ENCODE measurements around the gene MIB1.
A peak's percentile ranks its signal among the peaks of the same experiment; 100 is the strongest.

MIB1 gene

DNA sequence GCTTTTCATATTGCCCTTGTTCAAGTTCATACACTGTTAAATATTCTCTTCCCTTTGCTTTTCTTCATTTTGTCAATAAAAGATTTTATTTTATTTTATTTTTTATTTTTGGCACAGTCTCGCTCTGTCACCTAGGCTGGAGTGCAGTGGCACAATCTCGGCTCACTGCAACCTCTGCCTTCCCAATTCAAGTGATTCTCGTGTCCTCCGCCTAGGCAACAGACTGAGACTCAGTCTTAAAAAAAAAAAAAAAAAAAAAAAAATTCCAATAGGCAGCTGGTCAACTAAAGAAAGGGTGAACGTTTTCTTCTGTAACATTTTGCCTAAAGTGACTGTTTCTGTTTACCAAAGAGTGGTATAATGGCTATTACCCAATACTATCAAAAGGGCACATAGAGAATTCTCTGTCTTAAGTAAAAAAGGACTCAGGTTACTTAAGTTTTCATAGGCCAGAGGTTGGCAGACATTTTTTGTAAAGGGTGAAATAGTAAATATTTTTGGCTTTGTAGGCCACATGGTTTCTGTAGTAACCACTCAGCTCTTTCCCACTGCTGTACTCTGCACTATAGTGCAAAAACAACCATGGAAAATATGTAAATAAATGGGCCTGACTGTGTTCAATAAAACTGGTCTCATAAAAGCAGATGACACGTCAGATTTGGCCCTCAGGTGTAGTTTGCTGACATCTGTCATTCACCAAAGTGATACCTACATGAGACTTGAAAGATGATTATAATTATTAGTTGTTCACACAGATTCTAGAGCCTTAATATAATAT, 113.4 kb downstream of the MIB1 start:
- H3K4me3 Mint-ChIP-seq: no peak overlapping the region
- peaks cover 18 to 28% of the 10 kb centered on the region in 2 donors for H3K36me3 Mint-ChIP-seq
- H3K27ac Mint-ChIP-seq: no peak overlapping the region
- no peaks in the 10 kb centered on the region for H3K9me3 Mint-ChIP-seq
- DNase-seq: no peak
- no peaks in the 10 kb centered on the region for H3K27me3 Mint-ChIP-seq
- H3K4me1 Mint-ChIP-seq: peaks cover 7 to 21% of the 10 kb centered on the region in 2 donors
- no peak for ATAC-seq (replicated peaks)

DNA sequence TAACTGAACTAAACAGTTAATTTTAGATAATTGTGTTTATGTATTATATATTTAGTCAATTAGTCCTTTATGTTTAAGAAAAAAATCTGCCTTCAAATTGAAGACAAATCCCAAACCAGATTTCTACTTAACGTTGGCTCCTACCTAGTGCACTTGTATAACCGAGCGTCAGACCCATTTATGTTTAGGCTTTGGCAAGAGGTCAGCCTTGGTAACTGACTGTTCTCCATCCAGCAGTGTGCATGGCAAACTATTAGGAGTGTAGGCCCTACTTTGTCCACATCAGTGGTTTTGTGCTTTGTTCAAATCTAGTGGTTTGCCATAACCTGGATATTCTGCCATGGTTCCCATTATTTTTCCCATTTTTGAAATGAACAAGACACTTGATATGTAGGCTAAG, 114.8 kb downstream of the MIB1 start:
- H3K9me3 Mint-ChIP-seq: no peaks in the 10 kb centered on the region
- H3K27me3 Mint-ChIP-seq: no peaks in the 10 kb centered on the region
- DNase-seq (no peak), ATAC-seq (replicated peaks) (no peak)
- peaks cover 7 to 21% of the 10 kb centered on the region in 2 donors for H3K4me1 Mint-ChIP-seq
- no peak overlapping the region for H3K4me3 Mint-ChIP-seq
- H3K36me3 Mint-ChIP-seq: peaks cover 27 to 37% of the 10 kb centered on the region in 2 donors
- no peak overlapping the region for H3K27ac Mint-ChIP-seq

DNA sequence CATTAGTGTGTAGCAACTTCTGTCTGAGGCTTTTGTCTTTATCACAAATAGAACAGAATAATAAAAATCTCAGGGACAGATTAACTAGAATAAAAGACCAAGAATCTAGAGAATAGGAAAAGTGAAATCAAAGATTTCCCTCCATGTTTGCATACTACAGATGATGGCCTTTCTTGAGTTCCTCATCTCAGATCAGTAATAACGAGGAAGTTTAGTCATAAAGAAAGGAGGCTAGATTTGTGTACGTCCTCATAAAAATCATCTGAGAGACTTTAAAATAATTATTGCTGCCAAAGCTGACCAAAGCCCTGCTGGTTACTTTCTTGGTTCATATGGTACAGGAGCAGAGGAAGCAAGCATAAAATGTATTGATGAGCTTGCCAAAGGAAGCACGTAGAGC, 117.3 kb downstream of the MIB1 start:
- H3K36me3 Mint-ChIP-seq: peaks cover 28 to 40% of the 10 kb centered on the region in 2 donors
- H3K4me1 Mint-ChIP-seq: peaks cover 1 to 11% of the 10 kb centered on the region in 2 donors
- no peaks in the 10 kb centered on the region for H3K9me3 Mint-ChIP-seq
- DNase-seq (no peak), ATAC-seq (replicated peaks) (peak; percentile 78 to 82)
- no peak overlapping the region for H3K27ac Mint-ChIP-seq
- H3K27me3 Mint-ChIP-seq: no peaks in the 10 kb centered on the region
- H3K4me3 Mint-ChIP-seq: no peak overlapping the region

DNA sequence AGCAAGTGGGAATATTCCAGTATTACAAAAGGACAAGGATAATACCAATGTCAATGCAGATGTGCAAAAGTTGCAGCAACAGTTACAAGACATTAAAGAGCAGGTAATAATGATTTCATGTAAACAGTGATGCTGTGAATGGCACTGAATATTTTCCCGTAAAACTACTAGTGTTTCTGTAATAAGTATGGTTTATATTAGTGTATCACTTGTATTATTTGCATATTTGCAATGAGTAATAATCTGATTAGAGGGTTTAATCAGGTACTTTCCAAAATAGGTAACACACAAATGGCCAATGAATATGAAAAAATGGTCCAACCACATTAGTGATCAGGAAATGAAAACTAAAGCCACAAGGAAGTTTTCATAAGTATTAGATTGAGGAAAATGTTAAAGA, 118.0 kb downstream of the MIB1 start:
- Mint-ChIP-seq H3K27ac (no peak overlapping the region), H3K27me3 (no peaks in the 10 kb centered on the region), H3K4me3 (no peak overlapping the region), H3K4me1 (peaks cover 0 to 9% of the 10 kb centered on the region in 2 donors), H3K36me3 (peaks cover 35 to 47% of the 10 kb centered on the region in 2 donors), H3K9me3 (no peaks in the 10 kb centered on the region)
- no peak for ATAC-seq (replicated peaks)
- no peak for DNase-seq

DNA sequence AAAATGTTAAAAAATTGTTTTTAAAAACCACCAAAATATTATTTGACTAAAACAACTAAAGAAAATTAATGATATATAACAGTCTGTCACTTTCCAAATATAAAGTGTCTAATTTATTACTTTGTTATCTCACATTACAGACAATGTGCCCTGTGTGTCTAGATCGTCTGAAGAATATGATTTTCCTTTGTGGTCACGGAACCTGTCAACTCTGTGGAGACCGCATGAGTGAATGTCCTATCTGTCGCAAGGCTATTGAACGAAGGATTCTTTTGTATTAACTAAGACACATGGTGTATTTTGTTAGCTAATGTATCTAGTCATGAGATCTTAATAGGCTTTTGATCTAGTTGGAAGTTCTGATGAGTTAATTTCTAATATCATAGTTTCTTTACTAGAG, 123.8 kb downstream of the MIB1 start:
- DNase-seq (no peak), ATAC-seq (replicated peaks) (no peak)
- Mint-ChIP-seq H3K9me3 (no peaks in the 10 kb centered on the region), H3K27ac (no peak overlapping the region), H3K4me3 (no peak overlapping the region), H3K27me3 (no peaks in the 10 kb centered on the region), H3K36me3 (peaks cover 18 to 23% of the 10 kb centered on the region in 2 donors), H3K4me1 (no peaks in the 10 kb centered on the region)

DNA sequence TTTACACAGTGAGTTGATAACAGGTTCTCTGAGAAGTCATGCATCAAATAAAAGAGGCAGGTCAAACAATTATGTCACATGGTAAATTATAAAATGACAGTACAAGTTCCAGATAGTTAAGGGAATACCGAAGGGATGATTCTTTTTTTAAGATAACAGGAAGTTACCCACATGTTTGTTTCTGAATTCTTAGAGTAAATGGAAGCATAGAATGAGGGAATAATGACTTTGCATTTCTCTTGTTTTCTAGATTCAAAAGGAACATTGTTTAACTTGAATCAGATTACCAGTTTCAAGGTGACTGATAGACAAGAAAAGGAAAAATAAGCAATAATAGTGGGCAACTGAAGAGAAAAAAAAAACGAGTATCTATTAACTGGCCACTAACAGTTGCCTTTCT, 124.5 kb downstream of the MIB1 start:
- ATAC-seq (replicated peaks): no peak
- Mint-ChIP-seq H3K9me3 (no peaks in the 10 kb centered on the region), H3K36me3 (peaks cover 14 to 20% of the 10 kb centered on the region in 2 donors), H3K27me3 (no peaks in the 10 kb centered on the region), H3K27ac (no peak overlapping the region), H3K4me3 (no peak overlapping the region), H3K4me1 (no peaks in the 10 kb centered on the region)
- DNase-seq: no peak

DNA sequence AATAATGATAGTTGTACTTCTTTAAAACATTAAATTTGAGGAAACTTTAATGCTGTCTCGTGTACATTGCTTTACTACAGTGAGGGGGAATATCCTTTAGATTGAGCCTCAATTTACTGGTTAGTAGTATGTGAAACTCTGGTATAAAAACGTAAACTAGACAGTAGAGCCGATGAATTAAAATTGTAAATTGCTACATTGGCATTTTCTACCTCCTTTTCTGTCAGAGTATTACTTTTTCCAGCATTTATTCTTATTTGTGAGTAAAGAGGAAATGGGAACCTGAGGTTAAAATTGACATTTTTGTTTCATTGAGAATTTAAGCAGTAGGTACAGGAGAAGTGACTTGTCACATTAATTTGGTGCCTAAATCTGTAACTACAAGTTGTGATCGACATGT, 128.2 kb downstream of the MIB1 start:
- Mint-ChIP-seq H3K4me3 (no peak overlapping the region), H3K27me3 (no peaks in the 10 kb centered on the region), H3K4me1 (no peaks in the 10 kb centered on the region), H3K27ac (no peak overlapping the region), H3K36me3 (peaks cover 5 to 13% of the 10 kb centered on the region in 2 donors), H3K9me3 (no peaks in the 10 kb centered on the region)
- no peak for DNase-seq
- ATAC-seq (replicated peaks): no peak

DNA sequence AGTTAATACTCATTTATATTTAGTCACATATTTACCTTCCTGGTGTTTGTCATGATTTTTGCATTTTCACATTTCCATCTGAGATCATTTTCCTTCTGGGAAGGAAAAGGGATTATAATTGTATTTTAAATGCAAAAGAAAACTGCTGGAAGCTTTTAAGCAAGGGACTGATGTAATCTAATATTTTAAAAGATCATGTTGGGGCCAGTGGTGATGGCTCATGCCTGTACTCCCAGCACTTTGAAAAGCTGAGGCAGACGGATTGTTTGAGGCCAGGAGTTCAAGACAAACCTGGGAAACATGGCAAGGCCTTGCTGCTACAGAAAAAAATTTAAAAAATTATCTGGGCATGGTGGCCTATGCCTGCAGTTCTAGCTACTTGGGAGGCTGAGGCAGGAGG, 149.0 kb downstream of the MIB1 start:
- Mint-ChIP-seq H3K4me1 (no peaks in the 10 kb centered on the region), H3K27me3 (peaks cover 5 to 20% of the 10 kb centered on the region in 2 donors), H3K36me3 (no peaks in the 10 kb centered on the region), H3K9me3 (peaks cover 3 to 7% of the 10 kb centered on the region in 2 donors), H3K4me3 (no peak overlapping the region), H3K27ac (no peak overlapping the region)
- no peak for ATAC-seq (replicated peaks)
- DNase-seq: no peak

DNA sequence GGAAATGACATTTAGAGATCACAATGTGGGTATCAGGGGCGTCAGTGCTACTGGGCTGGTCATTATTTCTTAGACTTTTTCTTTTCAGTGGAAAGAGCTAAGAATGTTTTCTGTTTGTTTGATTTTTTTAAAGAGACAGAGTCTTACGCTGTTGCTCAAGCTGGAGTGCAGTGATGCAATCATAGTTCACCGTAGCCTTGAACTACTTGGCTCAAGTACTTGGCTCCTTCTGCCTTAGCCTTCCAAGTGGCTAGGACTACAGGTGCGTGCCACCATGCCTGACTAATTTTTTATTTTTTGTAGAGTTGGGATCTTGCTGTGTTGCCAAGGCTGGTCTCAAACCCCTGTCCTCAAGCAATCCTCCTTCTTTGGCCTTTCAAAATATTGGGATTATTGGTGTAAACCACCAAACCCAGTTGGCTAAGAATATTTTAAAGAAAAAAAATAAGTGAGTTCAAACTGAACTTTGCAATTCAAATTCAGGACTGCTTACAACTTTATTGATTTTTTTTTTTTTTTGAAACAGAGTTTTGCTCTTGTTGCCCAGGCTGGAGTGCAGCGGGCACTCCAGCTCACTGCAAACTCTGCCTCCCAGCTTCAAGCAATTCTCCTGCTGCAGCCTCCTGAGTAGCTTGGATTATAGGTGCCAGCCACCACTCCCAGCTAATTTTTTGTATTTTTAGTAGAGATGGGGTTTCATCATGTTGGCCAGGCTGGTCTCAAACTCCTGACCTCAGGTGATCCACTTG, 154.2 kb downstream of the MIB1 start:
- Mint-ChIP-seq H3K27ac (no peak overlapping the region), H3K36me3 (no peaks in the 10 kb centered on the region), H3K4me3 (no peak overlapping the region), H3K27me3 (peaks cover 20 to 26% of the 10 kb centered on the region in 2 donors), H3K9me3 (peaks cover 0 to 3% of the 10 kb centered on the region in 2 donors), H3K4me1 (peaks cover 3 to 9% of the 10 kb centered on the region in 2 donors)
- DNase-seq: no peak
- ATAC-seq (replicated peaks): no peak

DNA sequence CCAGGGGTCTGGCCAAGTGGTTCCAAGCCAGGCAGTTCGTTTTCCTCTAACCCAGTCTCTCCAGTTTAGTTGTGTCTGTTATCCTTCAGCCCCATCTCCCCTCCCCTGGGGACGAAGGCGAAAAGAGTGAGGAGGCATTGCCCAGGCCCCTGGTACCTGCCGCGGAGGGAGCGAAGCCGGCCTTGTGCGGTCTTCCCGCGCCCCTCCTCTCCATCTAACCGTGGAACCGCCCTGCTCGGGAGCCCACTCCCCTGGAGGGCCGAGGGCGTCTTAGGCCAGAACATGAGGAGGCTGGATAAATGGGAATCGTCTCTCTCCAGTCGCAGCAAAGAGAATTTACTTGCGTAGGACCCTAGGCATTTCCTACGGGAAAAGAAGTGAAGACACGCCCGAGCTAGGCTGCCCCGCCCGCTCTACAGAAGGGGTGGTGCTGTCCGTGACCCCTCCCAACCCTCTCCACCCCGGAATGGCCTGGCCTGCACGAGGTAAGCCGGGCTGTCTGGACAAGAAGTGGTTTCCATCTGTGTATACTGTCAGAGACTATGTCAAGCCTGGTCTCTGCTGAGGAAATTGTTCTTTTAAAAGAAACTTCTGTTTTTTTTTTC, 156.2 kb downstream of the MIB1 start:
- DNase-seq (no peak), ATAC-seq (replicated peaks) (no peak)
- no peaks in the 10 kb centered on the region for H3K36me3 Mint-ChIP-seq
- peaks cover 15 to 20% of the 10 kb centered on the region in 2 donors for H3K27me3 Mint-ChIP-seq
- H3K9me3 Mint-ChIP-seq: no peaks in the 10 kb centered on the region
- H3K4me3 Mint-ChIP-seq: no peak overlapping the region
- H3K27ac Mint-ChIP-seq: no peak overlapping the region
- H3K4me1 Mint-ChIP-seq: peaks cover 3 to 9% of the 10 kb centered on the region in 2 donors

DNA sequence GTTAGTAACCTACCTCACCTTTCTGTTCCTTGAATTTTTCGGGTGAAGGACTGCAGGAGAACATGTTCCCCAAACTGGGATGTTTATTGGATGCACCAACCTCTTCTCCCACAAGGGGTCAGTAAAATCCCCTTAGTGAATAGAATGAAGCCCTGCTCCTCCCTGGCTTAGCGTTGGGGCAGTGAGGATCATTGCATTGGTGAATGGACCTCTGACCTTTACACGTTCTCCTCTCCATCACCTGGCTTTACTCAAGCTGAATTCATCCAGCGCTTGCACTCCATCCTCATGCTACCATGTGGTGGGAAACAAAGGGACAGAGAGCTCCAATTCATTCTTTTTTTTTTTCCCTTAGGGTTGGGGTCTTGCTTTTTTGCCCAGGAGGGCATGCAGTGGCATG, 157.2 kb downstream of the MIB1 start:
- Mint-ChIP-seq H3K27ac (no peak overlapping the region), H3K27me3 (peaks cover 15 to 25% of the 10 kb centered on the region in 2 donors), H3K36me3 (no peaks in the 10 kb centered on the region), H3K9me3 (no peaks in the 10 kb centered on the region), H3K4me3 (no peak overlapping the region), H3K4me1 (peaks cover 3 to 9% of the 10 kb centered on the region in 2 donors)
- peak; percentile 50 to 70 for ATAC-seq (replicated peaks)
- peak; percentile 14 for DNase-seq

DNA sequence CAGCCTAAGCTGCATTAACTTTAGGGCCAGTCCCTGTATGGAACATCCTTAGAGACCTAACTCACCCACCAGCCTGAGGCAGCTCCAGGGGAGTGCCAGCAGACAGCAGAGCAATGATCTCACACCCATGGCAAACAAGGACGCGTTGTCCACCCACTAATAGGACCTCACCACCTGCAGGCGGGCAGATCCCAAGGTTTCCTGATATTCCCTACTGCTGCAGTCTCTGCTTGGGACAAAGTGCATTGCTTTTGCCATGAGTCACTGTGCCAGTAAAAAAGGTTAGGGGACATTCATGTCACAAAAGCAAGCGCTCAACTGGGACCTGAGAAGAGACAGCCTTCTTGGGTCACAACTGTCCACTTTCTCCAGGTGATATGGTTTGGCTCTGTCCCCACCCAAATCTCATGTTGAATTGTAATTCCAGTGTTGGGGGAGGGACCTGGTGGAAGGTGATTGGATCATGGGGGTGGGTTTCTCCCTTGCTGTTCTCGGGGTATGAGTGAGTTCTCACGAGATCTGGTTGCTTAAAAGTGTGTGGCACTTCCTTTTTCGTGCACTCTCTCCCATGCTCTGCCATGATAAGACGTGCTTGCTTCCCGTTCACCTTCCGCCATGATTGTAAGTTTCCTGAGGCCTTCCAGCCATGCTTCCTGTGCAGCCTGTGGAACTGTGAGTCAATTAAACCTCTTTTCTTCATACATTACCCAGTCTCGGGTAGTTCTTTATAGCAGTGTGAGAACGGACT, 160.2 kb downstream of the MIB1 start:
- H3K4me1 Mint-ChIP-seq: peaks cover 3 to 9% of the 10 kb centered on the region in 2 donors
- no peak overlapping the region for H3K27ac Mint-ChIP-seq
- no peaks in the 10 kb centered on the region for H3K9me3 Mint-ChIP-seq
- no peak overlapping the region for H3K4me3 Mint-ChIP-seq
- DNase-seq: no peak
- no peaks in the 10 kb centered on the region for H3K36me3 Mint-ChIP-seq
- H3K27me3 Mint-ChIP-seq: peaks cover 15 to 25% of the 10 kb centered on the region in 2 donors
- ATAC-seq (replicated peaks): no peak

DNA sequence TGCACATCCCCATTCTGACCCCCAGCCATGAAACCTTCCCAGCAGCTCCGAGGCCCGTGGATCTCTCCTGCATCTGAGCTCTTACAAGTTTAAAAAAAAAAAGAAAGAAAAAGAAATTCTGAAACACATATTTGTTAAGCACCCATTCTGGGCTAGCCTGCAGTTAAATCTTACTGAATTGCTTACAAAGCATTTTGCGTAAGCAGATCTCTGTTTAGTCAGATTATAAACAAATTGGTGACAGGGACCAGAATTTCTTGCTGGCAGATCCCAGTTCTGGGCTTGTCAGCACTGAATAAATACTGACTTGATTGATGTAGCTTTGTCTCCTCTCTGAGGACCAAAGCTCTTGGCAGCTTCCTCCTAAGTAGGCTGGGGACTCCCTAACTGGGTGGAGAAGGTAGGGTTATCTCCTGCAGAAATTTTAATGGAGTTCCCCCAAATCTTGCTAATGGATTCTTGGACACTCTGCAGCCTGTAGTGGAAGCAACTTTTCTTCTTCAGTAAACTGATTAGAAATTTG, 160.9 kb downstream of the MIB1 start:
- H3K9me3 Mint-ChIP-seq: no peaks in the 10 kb centered on the region
- DNase-seq (no peak), ATAC-seq (replicated peaks) (no peak)
- no peak overlapping the region for H3K4me3 Mint-ChIP-seq
- H3K4me1 Mint-ChIP-seq: peaks cover 3 to 9% of the 10 kb centered on the region in 2 donors
- no peaks in the 10 kb centered on the region for H3K36me3 Mint-ChIP-seq
- no peak overlapping the region for H3K27ac Mint-ChIP-seq
- H3K27me3 Mint-ChIP-seq: peaks cover 13 to 22% of the 10 kb centered on the region in 2 donors

DNA sequence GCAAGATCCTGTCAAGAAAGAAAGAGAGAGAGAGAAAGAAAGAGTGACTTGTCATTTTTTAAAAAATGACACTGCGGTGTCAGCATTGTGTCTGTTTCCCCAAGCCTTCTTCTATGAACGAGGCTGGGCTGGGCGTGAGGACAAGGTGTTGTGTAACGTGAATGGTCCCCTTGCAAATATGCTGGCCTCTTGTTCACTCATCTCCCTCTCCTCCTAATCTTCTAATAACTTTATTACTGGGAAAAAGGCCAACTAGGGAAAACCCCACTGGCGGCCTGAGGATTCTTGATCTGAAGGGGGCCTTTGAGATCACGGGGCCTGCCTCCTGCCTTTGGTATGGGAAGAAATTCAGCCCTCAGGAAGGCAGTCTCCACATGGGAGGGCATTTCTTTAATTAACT, 163.1 kb downstream of the MIB1 start:
- H3K27me3 Mint-ChIP-seq: peaks cover 0 to 16% of the 10 kb centered on the region in 2 donors
- no peak for ATAC-seq (replicated peaks)

More for the DNA sequence above, 163.1 kb downstream of the MIB1 start:
- no peaks in the 10 kb centered on the region for H3K36me3 Mint-ChIP-seq
- H3K4me3 Mint-ChIP-seq: no peak overlapping the region
- H3K4me1 Mint-ChIP-seq: no peaks in the 10 kb centered on the region
- H3K27ac Mint-ChIP-seq: no peak overlapping the region
- H3K9me3 Mint-ChIP-seq: no peaks in the 10 kb centered on the region
- DNase-seq: no peak

Data from stimulated activated naive B cell treated with anti-CD40 and anti-IgM and Interleukin-4, amounts not matched to agents 10 μg/mL and 1 μg/mL and 100 μg/mL, for 72 hours (primary cell).